Ascending aorta (tissue), 2 donors: ENCODE data around the gene SIN3A. TPM values are rescaled to one million over a fixed set of nuclear protein-coding genes. Genes with fewer than 3 reads are reported as not detected.

Experiments
- DNase-seq, 2 donors: peaks; one replicate each; pipeline ENCODE4 v3.0.0-alpha.2; 2019; ENCODE audit warnings: low spot score in 2 of 2
- H3K27ac ChIP-seq, 2 donors: fragments of 200-600 bp; sonication (generic); one replicate each; pipeline ENCODE4 v1.5.1; 2016 to 2017; ENCODE audit warnings: mild to moderate bottlenecking in 1 of 2
- H3K27me3 ChIP-seq: fragments of 200-600 bp; sonication (generic); one replicate; pipeline ENCODE4 v1.5.1; 2017
- H3K36me3 ChIP-seq, 2 donors: fragments of 200-600 bp; sonication (generic); one replicate each; pipeline ENCODE4 v1.5.1; 2016
- H3K4me1 ChIP-seq, 2 donors: fragments of 200-600 bp; sonication (generic); one replicate each; pipeline ENCODE4 v1.5.1; 2016 to 2017; ENCODE audit warnings: mild to moderate bottlenecking in 1 of 2
- H3K4me3 ChIP-seq, 2 donors: fragments of 200-600 bp; sonication (generic); one replicate each; pipeline ENCODE4 v1.5.1; 2016 to 2017; ENCODE audit warnings: mild to moderate bottlenecking in 1 of 2
- H3K9me3 ChIP-seq, 2 donors: fragments of 200-600 bp; sonication (generic); one replicate each; pipeline ENCODE4 v1.5.1; 2016
- intact Hi-C: fragments of 100-400 bp; cut with DNase I; formaldehyde crosslinking; loops from one replicate; pipeline ENCODE4 v1.15.1; 2023
- total RNA-seq: library from RNA; depleted of rRNA; stranded (reverse); fragments of >200 nt; gene quantifications from one replicate; pipeline ENCODE4 v1.1.0, GENCODE V29; 2016
- TF ChIP-seq, protein P1 (sequence below), 3 experiments: fragments of 200-600 bp in 2 of 3; fragments of 450-650 bp in 1 of 3; sonication (generic) in 2 of 3; IDR thresholded peaks; one replicate each; pipeline ENCODE4 v1.5.1; 2016 to 2019; ENCODE audit warnings: antibody characterized with exemption in 3 of 3, mild to moderate bottlenecking in 1 of 3, moderate library complexity in 1 of 3

Gene SIN3A
- total RNA-seq, 1 donor from 2014 or later = 41.0 TPM

- no peak for DNase-seq
- no peak overlapping the region for H3K4me3 ChIP-seq
- H3K27me3 ChIP-seq = no peaks in the 10 kb centered on the region
- H3K9me3 ChIP-seq = no peaks in the 10 kb centered on the region
- peaks cover 29 to 56% of the 10 kb centered on the region in 2 donors for H3K36me3 ChIP-seq
- H3K27ac ChIP-seq = no peak overlapping the region
- H3K4me1 ChIP-seq = peaks cover 0 to 2% of the 10 kb centered on the region in 2 donors
- TF ChIP-seq, protein P1, sequence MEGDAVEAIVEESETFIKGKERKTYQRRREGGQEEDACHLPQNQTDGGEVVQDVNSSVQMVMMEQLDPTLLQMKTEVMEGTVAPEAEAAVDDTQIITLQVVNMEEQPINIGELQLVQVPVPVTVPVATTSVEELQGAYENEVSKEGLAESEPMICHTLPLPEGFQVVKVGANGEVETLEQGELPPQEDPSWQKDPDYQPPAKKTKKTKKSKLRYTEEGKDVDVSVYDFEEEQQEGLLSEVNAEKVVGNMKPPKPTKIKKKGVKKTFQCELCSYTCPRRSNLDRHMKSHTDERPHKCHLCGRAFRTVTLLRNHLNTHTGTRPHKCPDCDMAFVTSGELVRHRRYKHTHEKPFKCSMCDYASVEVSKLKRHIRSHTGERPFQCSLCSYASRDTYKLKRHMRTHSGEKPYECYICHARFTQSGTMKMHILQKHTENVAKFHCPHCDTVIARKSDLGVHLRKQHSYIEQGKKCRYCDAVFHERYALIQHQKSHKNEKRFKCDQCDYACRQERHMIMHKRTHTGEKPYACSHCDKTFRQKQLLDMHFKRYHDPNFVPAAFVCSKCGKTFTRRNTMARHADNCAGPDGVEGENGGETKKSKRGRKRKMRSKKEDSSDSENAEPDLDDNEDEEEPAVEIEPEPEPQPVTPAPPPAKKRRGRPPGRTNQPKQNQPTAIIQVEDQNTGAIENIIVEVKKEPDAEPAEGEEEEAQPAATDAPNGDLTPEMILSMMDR (IDR thresholded peaks at IDR 0.05) = no peak
- intact Hi-C loops = no loop called here
These were observed 30.8 kb downstream of the SIN3A start for GRCh38 chr15:75420698-75421097.

- TF ChIP-seq, protein P1 (IDR thresholded peaks at IDR 0.05) = no peak
- no peaks in the 10 kb centered on the region for H3K9me3 ChIP-seq
- peaks cover 0 to 6% of the 10 kb centered on the region in 2 donors for H3K4me1 ChIP-seq
- no peaks in the 10 kb centered on the region for H3K27me3 ChIP-seq
- peaks cover 30 to 57% of the 10 kb centered on the region in 2 donors for H3K36me3 ChIP-seq
- intact Hi-C loops = no loop called here
- H3K27ac ChIP-seq = no peak overlapping the region
- DNase-seq = no peak
- H3K4me3 ChIP-seq = no peak overlapping the region
These were observed 34.9 kb downstream of the SIN3A start for GRCh38 chr15:75416584-75416983.

- H3K36me3 ChIP-seq = peaks cover 69 to 86% of the 10 kb centered on the region in 2 donors
- no peaks in the 10 kb centered on the region for H3K27me3 ChIP-seq
- H3K9me3 ChIP-seq = no peaks in the 10 kb centered on the region
- H3K4me1 ChIP-seq = no peaks in the 10 kb centered on the region
- TF ChIP-seq, protein P1 (IDR thresholded peaks at IDR 0.05) = no peak
- no peak for DNase-seq
- intact Hi-C loops = no loop called here
- H3K27ac ChIP-seq = no peak overlapping the region
- no peak overlapping the region for H3K4me3 ChIP-seq
These were observed 41.3 kb downstream of the SIN3A start for GRCh38 chr15:75410196-75410595.

DNA sequence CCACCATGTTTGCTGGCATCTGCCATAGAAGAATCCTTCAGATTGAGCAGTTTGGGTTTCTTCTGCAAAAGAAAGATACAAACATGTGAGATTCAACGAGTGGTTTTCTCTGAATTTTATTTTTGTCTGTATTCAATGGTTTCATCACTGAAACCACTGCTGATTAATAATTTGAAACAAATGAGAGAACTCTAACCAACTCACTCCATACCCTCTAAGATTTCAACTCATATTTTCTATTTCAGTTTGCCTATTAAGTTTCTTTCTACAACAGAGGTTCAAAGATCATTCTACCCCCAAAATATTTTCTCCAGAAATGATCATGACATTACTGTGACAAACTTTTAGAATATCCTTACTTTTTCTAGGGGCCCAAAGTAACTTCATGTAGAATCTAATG lies 44.4 kb downstream of the SIN3A start:
- DNase-seq = no peak
- H3K36me3 ChIP-seq = peaks cover 74 to 94% of the 10 kb centered on the region in 2 donors
- no peak overlapping the region for H3K4me3 ChIP-seq

GRCh38 chr15:75403892-75404291 lies 47.6 kb downstream of the SIN3A start:
- Histone ChIP-seq H3K36me3 (peaks cover 66 to 94% of the 10 kb centered on the region in 2 donors), H3K27ac (no peak overlapping the region), H3K4me3 (no peak overlapping the region), H3K27me3 (no peaks in the 10 kb centered on the region), H3K4me1 (no peaks in the 10 kb centered on the region), H3K9me3 (no peaks in the 10 kb centered on the region)
- no peak for DNase-seq
- intact Hi-C loops = no loop called here
- TF ChIP-seq, protein P1 (IDR thresholded peaks at IDR 0.05) = no peak

More for the DNA sequence above, 44.4 kb downstream of the SIN3A start:
- TF ChIP-seq, protein P1 (IDR thresholded peaks at IDR 0.05) = no peak
- H3K27me3 ChIP-seq = no peaks in the 10 kb centered on the region
- intact Hi-C loops = no loop called here
- H3K9me3 ChIP-seq = no peaks in the 10 kb centered on the region
- H3K27ac ChIP-seq = no peak overlapping the region
- no peaks in the 10 kb centered on the region for H3K4me1 ChIP-seq

DNA sequence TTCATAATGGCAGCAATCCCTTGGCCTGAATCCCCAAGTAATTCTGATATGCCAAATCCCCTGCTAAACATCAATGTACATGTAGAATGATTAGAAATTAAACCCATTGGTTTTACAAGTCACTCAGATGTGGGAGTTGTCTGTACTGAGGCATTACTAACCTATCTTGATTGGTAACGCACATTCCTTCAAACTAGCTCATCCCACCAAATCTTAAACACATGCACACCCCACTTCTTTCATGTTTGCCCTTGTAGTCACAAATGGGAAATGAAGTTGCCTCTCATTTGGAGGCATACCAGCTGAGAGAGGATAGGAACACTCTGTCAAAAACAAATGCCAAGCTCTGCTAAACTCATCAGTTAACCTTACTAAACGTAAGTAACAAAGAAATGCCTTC lies 54.0 kb downstream of the SIN3A start:
- Histone ChIP-seq H3K27me3 (no peaks in the 10 kb centered on the region), H3K27ac (no peak overlapping the region), H3K4me1 (no peaks in the 10 kb centered on the region), H3K9me3 (no peaks in the 10 kb centered on the region), H3K4me3 (no peak overlapping the region), H3K36me3 (peaks cover 83 to 93% of the 10 kb centered on the region in 2 donors)
- DNase-seq = no peak
- intact Hi-C loops = no loop called here
- TF ChIP-seq, protein P1 (IDR thresholded peaks at IDR 0.05) = no peak
